Activated T-cell treated with anti-CD3 and anti-CD28 coated beads, Interleukin-2, amount 50 U/mL, for 4 hours (primary cell): ENCODE results near the gene CDH22. TPM values are rescaled to one million over a fixed set of nuclear protein-coding genes. Genes with fewer than 3 reads are reported as not detected.

Experiments used
- ATAC-seq, 2 donors: fragments of 200-7000 bp; cut with Tn5 transposase; one replicate each; pipeline ENCODE4 v1.10.0; 2021
- DNase-seq: peaks from one replicate; pipeline ENCODE4 v3.0.0-alpha.2; 2020
- H3K27me3 Mint-ChIP-seq: one replicate; pipeline ENCODE4 v1.8.0; 2021; ENCODE audit warnings: low read depth, mixed read lengths
- H3K36me3 Mint-ChIP-seq: one replicate; pipeline ENCODE4 v1.8.0; 2022; ENCODE audit warnings: mixed read lengths; ENCODE audit not compliant: insufficient read depth
- H3K4me1 Mint-ChIP-seq: one replicate; pipeline ENCODE4 v1.8.0; 2021; ENCODE audit warnings: low read depth, mixed read lengths
- H3K4me3 Mint-ChIP-seq: one replicate; pipeline ENCODE4 v1.8.0; 2021; ENCODE audit warnings: mild to moderate bottlenecking, moderate library complexity, mixed read lengths
- H3K9me3 Mint-ChIP-seq: one replicate; pipeline ENCODE4 v1.8.0; 2021; ENCODE audit warnings: mixed read lengths
- total RNA-seq, 3 donors: library from RNA; stranded (reverse); gene quantifications; one replicate each; pipeline ENCODE4 v1.2.1, GENCODE V29; 2021

The CDH22 gene
- total RNA-seq, 3 donors from 2014 or later: not detected

- no peak overlapping the region for H3K4me3 Mint-ChIP-seq
- peaks cover 38% of the 10 kb centered on the region for H3K27me3 Mint-ChIP-seq
- DNase-seq (no peak), ATAC-seq (no peak)
- no peaks in the 10 kb centered on the region for H3K36me3 Mint-ChIP-seq
- no peaks in the 10 kb centered on the region for H3K9me3 Mint-ChIP-seq
- no peaks in the 10 kb centered on the region for H3K4me1 Mint-ChIP-seq
Measured at GRCh38 chr20:46285072-46285471, 23.2 kb downstream of the CDH22 start.

GRCh38 chr20:46284040-46284427 is 24.3 kb downstream of the CDH22 start:
- no peak for ATAC-seq
- DNase-seq: no peak
- Mint-ChIP-seq H3K4me1 (no peaks in the 10 kb centered on the region), H3K4me3 (no peak overlapping the region), H3K9me3 (no peaks in the 10 kb centered on the region), H3K27me3 (peaks cover 41% of the 10 kb centered on the region), H3K36me3 (no peaks in the 10 kb centered on the region)

GRCh38 chr20:46283426-46284039 is 24.8 kb downstream of the CDH22 start:
- Mint-ChIP-seq H3K4me3 (no peak overlapping the region), H3K36me3 (no peaks in the 10 kb centered on the region), H3K27me3 (peaks cover 45% of the 10 kb centered on the region), H3K4me1 (no peaks in the 10 kb centered on the region), H3K9me3 (no peaks in the 10 kb centered on the region)
- no peak for DNase-seq
- no peak for ATAC-seq

- DNase-seq: no peak
- no peaks in the 10 kb centered on the region for H3K36me3 Mint-ChIP-seq
Measured at GRCh38 chr20:46282669-46283068, 25.6 kb downstream of the CDH22 start.

DNA sequence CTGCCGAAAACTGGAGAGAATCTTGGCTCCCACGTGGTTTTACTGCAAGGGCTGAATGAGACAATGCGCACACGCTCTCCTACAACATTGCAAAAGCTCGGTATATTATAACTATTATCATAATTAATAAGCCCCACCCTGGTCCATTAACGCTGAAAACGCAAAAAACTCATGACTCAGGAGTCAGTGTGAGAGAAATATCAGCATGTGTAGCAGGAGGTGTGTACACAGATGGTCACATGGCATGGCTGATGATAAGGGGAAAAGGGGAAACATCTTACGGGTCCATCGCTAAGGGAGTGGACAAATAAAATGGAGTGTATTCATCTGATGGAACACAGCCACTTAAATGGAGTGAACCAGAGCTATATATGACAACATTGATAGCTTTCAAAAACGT is 29.2 kb downstream of the CDH22 start:
- Mint-ChIP-seq H3K9me3 (no peaks in the 10 kb centered on the region), H3K36me3 (no peaks in the 10 kb centered on the region), H3K27me3 (peaks cover 68% of the 10 kb centered on the region), H3K4me3 (no peak overlapping the region), H3K4me1 (no peaks in the 10 kb centered on the region)
- ATAC-seq (no peak), DNase-seq (no peak)

More at GRCh38 chr20:46282669-46283068, 25.6 kb downstream of the CDH22 start:
- Mint-ChIP-seq H3K4me3 (no peak overlapping the region), H3K27me3 (peaks cover 47% of the 10 kb centered on the region), H3K9me3 (no peaks in the 10 kb centered on the region), H3K4me1 (no peaks in the 10 kb centered on the region)
- no peak for ATAC-seq

GRCh38 chr20:46277602-46278001 is 30.7 kb downstream of the CDH22 start:
- Mint-ChIP-seq H3K9me3 (peaks cover 4% of the 10 kb centered on the region), H3K27me3 (peaks cover 65% of the 10 kb centered on the region), H3K4me3 (no peak overlapping the region), H3K36me3 (no peaks in the 10 kb centered on the region), H3K4me1 (no peaks in the 10 kb centered on the region)
- DNase-seq (no peak), ATAC-seq (no peak)

DNA sequence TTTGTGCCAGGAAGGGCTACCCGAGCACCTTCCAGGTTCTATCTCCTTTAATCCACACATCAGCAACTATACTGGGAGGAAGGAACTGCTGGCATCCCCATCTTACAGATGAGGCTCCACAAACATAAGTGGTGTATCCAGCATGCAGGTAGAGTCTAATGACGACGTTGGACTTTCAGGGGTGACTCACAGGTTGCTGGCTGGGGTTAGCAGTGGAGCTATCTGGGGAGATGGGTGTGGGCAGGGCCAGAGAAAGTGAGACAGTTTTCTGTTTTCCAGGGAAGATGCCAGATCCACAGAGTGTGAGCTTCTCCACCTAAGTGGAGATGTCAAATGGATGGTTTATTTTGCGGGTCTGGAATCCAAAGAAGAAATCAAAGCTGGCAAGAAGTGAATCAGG is 31.8 kb downstream of the CDH22 start:
- H3K27me3 Mint-ChIP-seq: peaks cover 65% of the 10 kb centered on the region
- no peaks in the 10 kb centered on the region for H3K4me1 Mint-ChIP-seq

DNA sequence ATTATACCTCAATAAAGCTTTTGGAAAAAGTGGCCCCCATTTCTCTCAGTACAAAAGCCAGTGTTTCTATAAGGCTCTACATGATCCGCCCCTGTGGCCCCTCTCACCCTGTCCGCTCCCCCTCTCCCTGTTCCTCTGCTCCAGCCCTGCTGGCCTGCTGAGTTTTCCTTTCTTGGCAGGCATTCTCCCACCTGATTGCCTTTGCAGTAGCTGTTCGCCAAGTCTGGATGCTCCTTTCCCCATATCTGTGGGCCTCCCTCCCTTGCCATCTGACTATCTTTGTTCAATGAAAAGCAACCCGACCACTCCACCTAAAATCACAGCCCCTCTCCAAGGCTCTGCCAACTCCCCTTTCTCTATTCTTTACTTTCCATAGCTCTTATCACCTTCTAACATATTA is 33.2 kb downstream of the CDH22 start:
- Mint-ChIP-seq H3K36me3 (no peaks in the 10 kb centered on the region), H3K27me3 (peaks cover 58% of the 10 kb centered on the region), H3K4me3 (no peak overlapping the region), H3K4me1 (no peaks in the 10 kb centered on the region), H3K9me3 (peaks cover 8% of the 10 kb centered on the region)
- ATAC-seq: no peak
- DNase-seq: no peak

More for the DNA sequence above, 31.8 kb downstream of the CDH22 start:
- no peaks in the 10 kb centered on the region for H3K36me3 Mint-ChIP-seq
- no peak overlapping the region for H3K4me3 Mint-ChIP-seq
- peaks cover 8% of the 10 kb centered on the region for H3K9me3 Mint-ChIP-seq
- DNase-seq (no peak), ATAC-seq (no peak)

GRCh38 chr20:46273717-46274116 is 34.6 kb downstream of the CDH22 start:
- DNase-seq: no peak
- Mint-ChIP-seq H3K27me3 (peaks cover 63% of the 10 kb centered on the region), H3K4me3 (no peak overlapping the region), H3K36me3 (no peaks in the 10 kb centered on the region), H3K4me1 (no peaks in the 10 kb centered on the region), H3K9me3 (peaks cover 8% of the 10 kb centered on the region)
- no peak for ATAC-seq

- ATAC-seq: no peak
- Mint-ChIP-seq H3K4me3 (no peak overlapping the region), H3K36me3 (no peaks in the 10 kb centered on the region), H3K9me3 (peaks cover 8% of the 10 kb centered on the region), H3K27me3 (peaks cover 60% of the 10 kb centered on the region), H3K4me1 (no peaks in the 10 kb centered on the region)
- DNase-seq: no peak
Measured at GRCh38 chr20:46272389-46273047, 35.8 kb downstream of the CDH22 start.

DNA sequence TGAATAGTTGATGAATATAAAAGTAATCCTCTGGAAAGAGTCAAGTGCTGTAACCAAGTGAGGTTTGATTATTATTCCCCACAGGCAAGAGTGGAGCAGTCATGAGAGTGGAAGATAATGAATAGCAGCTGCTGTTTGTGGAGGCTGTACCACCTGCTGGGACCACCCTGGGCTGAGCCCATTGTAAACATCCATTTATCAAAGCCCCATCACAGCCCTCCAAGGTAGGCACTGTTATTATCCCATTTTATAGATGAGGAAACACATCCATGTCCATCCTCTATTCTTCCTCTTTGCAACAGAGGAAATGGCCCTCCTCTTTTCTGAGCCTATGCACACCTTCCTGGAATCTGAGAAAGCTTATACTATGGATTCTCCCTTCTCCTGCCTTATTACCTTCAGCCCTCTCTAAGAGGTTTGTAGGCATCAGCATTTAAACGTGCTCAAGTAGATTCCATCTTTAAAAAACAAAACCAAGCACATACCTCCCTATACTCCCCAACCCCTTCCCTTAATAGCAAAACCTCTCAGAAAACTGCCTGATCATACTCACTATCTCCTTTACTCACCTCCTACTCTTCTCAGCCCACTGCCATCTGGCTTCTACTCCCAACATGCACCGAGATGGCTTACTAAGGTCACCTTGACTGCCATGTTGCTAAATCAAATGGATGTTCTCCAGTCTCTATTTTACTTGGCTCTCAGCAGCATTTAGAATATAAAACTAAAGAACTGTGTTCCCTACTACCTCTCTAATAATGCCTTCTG is 37.1 kb downstream of the CDH22 start:
- Mint-ChIP-seq H3K9me3 (peaks cover 8% of the 10 kb centered on the region), H3K4me1 (no peaks in the 10 kb centered on the region), H3K4me3 (no peak overlapping the region), H3K27me3 (peaks cover 47% of the 10 kb centered on the region), H3K36me3 (no peaks in the 10 kb centered on the region)
- no peak for DNase-seq
- no peak for ATAC-seq

- ATAC-seq: no peak
- Mint-ChIP-seq H3K9me3 (peaks cover 12% of the 10 kb centered on the region), H3K4me3 (no peak overlapping the region), H3K36me3 (no peaks in the 10 kb centered on the region), H3K4me1 (no peaks in the 10 kb centered on the region), H3K27me3 (peaks cover 39% of the 10 kb centered on the region)
- no peak for DNase-seq
Measured at GRCh38 chr20:46269372-46269771, 38.9 kb downstream of the CDH22 start.

GRCh38 chr20:46268662-46269061 is 39.6 kb downstream of the CDH22 start:
- Mint-ChIP-seq H3K4me3 (no peak overlapping the region), H3K9me3 (peaks cover 12% of the 10 kb centered on the region), H3K36me3 (no peaks in the 10 kb centered on the region), H3K27me3 (peaks cover 43% of the 10 kb centered on the region), H3K4me1 (no peaks in the 10 kb centered on the region)
- DNase-seq (no peak), ATAC-seq (no peak)

GRCh38 chr20:46268131-46268614 is 40.1 kb downstream of the CDH22 start:
- H3K4me3 Mint-ChIP-seq: no peak overlapping the region
- peaks cover 12% of the 10 kb centered on the region for H3K9me3 Mint-ChIP-seq
- no peak for ATAC-seq
- no peak for DNase-seq
- H3K27me3 Mint-ChIP-seq: peaks cover 42% of the 10 kb centered on the region
- no peaks in the 10 kb centered on the region for H3K4me1 Mint-ChIP-seq
- H3K36me3 Mint-ChIP-seq: no peaks in the 10 kb centered on the region
